Measurements from ENCODE around the gene PLA2G4A. TPM values are rescaled to one million over a fixed set of nuclear protein-coding genes. Genes with fewer than 3 reads are reported as not detected.

PLA2G4A gene
- total RNA-seq, 1 experiment from 2014 or later, result not detected

GRCh38 chr1:186960861-186961260 lies 132.1 kb downstream of the PLA2G4A start:
- TF ChIP-seq, protein P1, sequence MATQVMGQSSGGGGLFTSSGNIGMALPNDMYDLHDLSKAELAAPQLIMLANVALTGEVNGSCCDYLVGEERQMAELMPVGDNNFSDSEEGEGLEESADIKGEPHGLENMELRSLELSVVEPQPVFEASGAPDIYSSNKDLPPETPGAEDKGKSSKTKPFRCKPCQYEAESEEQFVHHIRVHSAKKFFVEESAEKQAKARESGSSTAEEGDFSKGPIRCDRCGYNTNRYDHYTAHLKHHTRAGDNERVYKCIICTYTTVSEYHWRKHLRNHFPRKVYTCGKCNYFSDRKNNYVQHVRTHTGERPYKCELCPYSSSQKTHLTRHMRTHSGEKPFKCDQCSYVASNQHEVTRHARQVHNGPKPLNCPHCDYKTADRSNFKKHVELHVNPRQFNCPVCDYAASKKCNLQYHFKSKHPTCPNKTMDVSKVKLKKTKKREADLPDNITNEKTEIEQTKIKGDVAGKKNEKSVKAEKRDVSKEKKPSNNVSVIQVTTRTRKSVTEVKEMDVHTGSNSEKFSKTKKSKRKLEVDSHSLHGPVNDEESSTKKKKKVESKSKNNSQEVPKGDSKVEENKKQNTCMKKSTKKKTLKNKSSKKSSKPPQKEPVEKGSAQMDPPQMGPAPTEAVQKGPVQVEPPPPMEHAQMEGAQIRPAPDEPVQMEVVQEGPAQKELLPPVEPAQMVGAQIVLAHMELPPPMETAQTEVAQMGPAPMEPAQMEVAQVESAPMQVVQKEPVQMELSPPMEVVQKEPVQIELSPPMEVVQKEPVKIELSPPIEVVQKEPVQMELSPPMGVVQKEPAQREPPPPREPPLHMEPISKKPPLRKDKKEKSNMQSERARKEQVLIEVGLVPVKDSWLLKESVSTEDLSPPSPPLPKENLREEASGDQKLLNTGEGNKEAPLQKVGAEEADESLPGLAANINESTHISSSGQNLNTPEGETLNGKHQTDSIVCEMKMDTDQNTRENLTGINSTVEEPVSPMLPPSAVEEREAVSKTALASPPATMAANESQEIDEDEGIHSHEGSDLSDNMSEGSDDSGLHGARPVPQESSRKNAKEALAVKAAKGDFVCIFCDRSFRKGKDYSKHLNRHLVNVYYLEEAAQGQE (IDR thresholded peaks at IDR 0.05; ENCODE audit: insufficient read depth in 1 of 2, low read depth in 2 of 2, low read length in 1 of 2), result no peak
- TF ChIP-seq SIN3A (IDR thresholded peaks at IDR 0.05; ENCODE audit: borderline replicate concordance, insufficient read depth, low read depth, low read length), result no peak
- no peak for TF ChIP-seq CTCF (IDR thresholded peaks at IDR 0.05)
- no peak for TF ChIP-seq TCF7L2 (IDR thresholded peaks at IDR 0.05; ENCODE audit: low read depth, low read length)

DNA sequence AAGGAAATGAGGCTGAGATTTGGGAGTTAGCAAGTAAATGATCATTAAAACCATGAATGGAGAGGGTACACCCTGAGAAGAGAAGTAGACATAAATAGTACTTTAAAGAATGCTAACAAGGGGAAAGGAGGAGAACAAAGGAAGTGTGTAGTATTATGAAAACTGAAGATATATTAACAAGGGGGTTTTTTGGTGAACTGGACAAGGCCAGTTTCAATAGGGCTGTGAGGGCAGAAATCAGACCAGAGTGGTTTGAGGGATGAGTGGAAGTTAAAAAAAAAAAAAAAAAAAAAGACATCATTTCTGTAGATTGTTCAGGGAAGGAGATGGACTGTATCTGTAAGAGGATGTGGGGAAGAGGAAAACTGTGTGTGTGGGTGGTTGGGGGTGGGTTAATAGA lies 137.1 kb downstream of the PLA2G4A start:
- intact Hi-C loops (cut with micrococcal nuclease; ENCODE audit: unreplicated experiment) (no loop called here), in situ Hi-C loops (cut with HindIII; ENCODE audit: low pct_unique_long_range_greater_than_20kb, low sequenced_read_pairs) (no loop called here)
- TF ChIP-seq TCF7L2 (IDR thresholded peaks at IDR 0.05; ENCODE audit: low read depth, low read length), result no peak
- no peak for TF ChIP-seq CTCF (IDR thresholded peaks at IDR 0.05)
- no peak for ATAC-seq
- Histone ChIP-seq H3K27ac (ENCODE audit: low read length) (no peak overlapping the region), H3K4me3 (ENCODE audit: low read depth in 2 of 2, low read length in 2 of 2) (no peak overlapping the region), H3K9me3 (ENCODE audit: control insufficient read depth, insufficient read depth, low read depth, low read length) (no peaks in the 10 kb centered on the region), H3K36me3 (ENCODE audit: control insufficient read depth, insufficient read depth, low read length) (no peaks in the 10 kb centered on the region), H3K27me3 (ENCODE audit: control insufficient read depth, insufficient read depth, low read length) (no peaks in the 10 kb centered on the region), H3K4me1 (ENCODE audit: control insufficient read depth, insufficient read depth, low read length) (no peaks in the 10 kb centered on the region)
- POLR2A ChIA-PET, result no interaction called here
- CTCF ChIA-PET, result no interaction called here
- no peak for DNase-seq (ENCODE audit: low read depth, low spot score)
- BruUV-seq (replicated peaks), result no TSS peak

More at GRCh38 chr1:186960861-186961260, 132.1 kb downstream of the PLA2G4A start:
- Histone ChIP-seq H3K36me3 (ENCODE audit: control insufficient read depth, insufficient read depth, low read length) (no peaks in the 10 kb centered on the region), H3K9me3 (ENCODE audit: control insufficient read depth, insufficient read depth, low read depth, low read length) (no peaks in the 10 kb centered on the region), H3K27ac (ENCODE audit: low read length) (no peak overlapping the region), H3K4me3 (ENCODE audit: low read depth in 2 of 2, low read length in 2 of 2) (no peak overlapping the region), H3K27me3 (ENCODE audit: control insufficient read depth, insufficient read depth, low read length) (no peaks in the 10 kb centered on the region), H3K4me1 (ENCODE audit: control insufficient read depth, insufficient read depth, low read length) (no peaks in the 10 kb centered on the region)
- intact Hi-C loops (cut with micrococcal nuclease; ENCODE audit: unreplicated experiment), result no loop called here
- ATAC-seq (no peak), DNase-seq (ENCODE audit: low read depth, low spot score) (no peak)
- ChIA-PET CTCF (no interaction called here), POLR2A (no interaction called here)
- in situ Hi-C loops (cut with HindIII; ENCODE audit: low pct_unique_long_range_greater_than_20kb, low sequenced_read_pairs), result no loop called here
- no TSS peak for BruUV-seq (replicated peaks)

DNA sequence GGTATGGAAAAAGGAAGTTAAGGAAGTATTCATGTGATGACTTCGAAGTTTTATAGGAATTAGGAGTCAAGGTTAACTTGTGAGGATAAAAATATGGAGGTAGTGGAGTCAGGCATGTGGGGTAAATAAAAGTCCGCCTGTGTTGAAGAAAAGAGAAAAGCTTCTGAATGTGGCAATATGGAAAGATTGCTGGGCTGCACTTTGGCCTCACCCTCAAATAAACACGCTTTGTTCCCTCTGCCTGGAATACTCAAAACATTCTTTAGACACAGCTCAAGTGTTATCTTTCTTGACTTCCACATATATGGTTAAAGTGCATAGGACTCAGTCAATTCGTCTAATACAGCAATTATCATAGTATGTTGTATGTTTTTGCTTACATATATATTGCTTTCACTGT lies 137.7 kb downstream of the PLA2G4A start:
- ChIA-PET CTCF (no interaction called here), POLR2A (no interaction called here)
- no peak for ATAC-seq
- no peaks in the 10 kb centered on the region for H3K4me1 ChIP-seq (ENCODE audit: control insufficient read depth, insufficient read depth, low read length)
- H3K27me3 ChIP-seq (ENCODE audit: control insufficient read depth, insufficient read depth, low read length), result no peaks in the 10 kb centered on the region
- BruUV-seq (replicated peaks), result no TSS peak
- no peak overlapping the region for H3K27ac ChIP-seq (ENCODE audit: low read length)
- intact Hi-C loops (cut with micrococcal nuclease; ENCODE audit: unreplicated experiment) (no loop called here), in situ Hi-C loops (cut with HindIII; ENCODE audit: low pct_unique_long_range_greater_than_20kb, low sequenced_read_pairs) (no loop called here)
- DNase-seq (ENCODE audit: low read depth, low spot score), result no peak
- no peaks in the 10 kb centered on the region for H3K9me3 ChIP-seq (ENCODE audit: control insufficient read depth, insufficient read depth, low read depth, low read length)
- H3K4me3 ChIP-seq (ENCODE audit: low read depth in 2 of 2, low read length in 2 of 2), result no peak overlapping the region
- no peaks in the 10 kb centered on the region for H3K36me3 ChIP-seq (ENCODE audit: control insufficient read depth, insufficient read depth, low read length)
- TF ChIP-seq SIN3A (IDR thresholded peaks at IDR 0.05; ENCODE audit: borderline replicate concordance, insufficient read depth, low read depth, low read length), result no peak
- TF ChIP-seq POLR2AphosphoS5 (IDR thresholded peaks at IDR 0.05; ENCODE audit: low read depth, low read length), result no peak
- TF ChIP-seq, protein P1 (IDR thresholded peaks at IDR 0.05; ENCODE audit: insufficient read depth in 1 of 2, low read depth in 2 of 2, low read length in 1 of 2), result no peak
- no peak for TF ChIP-seq CTCF (IDR thresholded peaks at IDR 0.05)
- no peak for TF ChIP-seq TCF7L2 (IDR thresholded peaks at IDR 0.05; ENCODE audit: low read depth, low read length)
